Measurements from ENCODE around the gene CCBE1.

CCBE1 gene

DNA sequence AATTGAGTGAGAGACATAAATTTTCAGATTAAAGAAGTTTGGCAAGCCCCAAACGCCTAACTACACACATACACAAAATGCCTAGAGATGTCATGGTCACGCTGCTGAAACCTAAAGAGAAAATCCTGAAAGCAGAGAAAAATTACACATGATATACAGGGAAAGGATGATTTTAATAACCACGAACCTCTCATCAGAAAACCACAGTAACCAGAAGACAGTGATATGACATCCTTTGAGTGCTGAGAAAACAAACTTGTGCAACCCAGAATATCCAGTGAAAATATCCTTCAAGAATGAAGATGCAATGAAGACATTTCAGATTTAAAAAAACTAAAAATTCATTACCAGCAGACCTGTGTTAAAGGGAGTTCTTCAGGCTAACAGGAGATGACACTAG is 215.8 kb downstream of the CCBE1 start:
- ChIA-PET CTCF (no interaction called here), POLR2A (no interaction called here)
- TF ChIP-seq, protein P1, sequence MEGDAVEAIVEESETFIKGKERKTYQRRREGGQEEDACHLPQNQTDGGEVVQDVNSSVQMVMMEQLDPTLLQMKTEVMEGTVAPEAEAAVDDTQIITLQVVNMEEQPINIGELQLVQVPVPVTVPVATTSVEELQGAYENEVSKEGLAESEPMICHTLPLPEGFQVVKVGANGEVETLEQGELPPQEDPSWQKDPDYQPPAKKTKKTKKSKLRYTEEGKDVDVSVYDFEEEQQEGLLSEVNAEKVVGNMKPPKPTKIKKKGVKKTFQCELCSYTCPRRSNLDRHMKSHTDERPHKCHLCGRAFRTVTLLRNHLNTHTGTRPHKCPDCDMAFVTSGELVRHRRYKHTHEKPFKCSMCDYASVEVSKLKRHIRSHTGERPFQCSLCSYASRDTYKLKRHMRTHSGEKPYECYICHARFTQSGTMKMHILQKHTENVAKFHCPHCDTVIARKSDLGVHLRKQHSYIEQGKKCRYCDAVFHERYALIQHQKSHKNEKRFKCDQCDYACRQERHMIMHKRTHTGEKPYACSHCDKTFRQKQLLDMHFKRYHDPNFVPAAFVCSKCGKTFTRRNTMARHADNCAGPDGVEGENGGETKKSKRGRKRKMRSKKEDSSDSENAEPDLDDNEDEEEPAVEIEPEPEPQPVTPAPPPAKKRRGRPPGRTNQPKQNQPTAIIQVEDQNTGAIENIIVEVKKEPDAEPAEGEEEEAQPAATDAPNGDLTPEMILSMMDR (IDR thresholded peaks at IDR 0.05; ENCODE audit: control extremely low read depth, extremely low read depth, low read depth, missing control alignments): no peak
- DNase-seq (ENCODE audit: extremely low spot score): no peak

DNA sequence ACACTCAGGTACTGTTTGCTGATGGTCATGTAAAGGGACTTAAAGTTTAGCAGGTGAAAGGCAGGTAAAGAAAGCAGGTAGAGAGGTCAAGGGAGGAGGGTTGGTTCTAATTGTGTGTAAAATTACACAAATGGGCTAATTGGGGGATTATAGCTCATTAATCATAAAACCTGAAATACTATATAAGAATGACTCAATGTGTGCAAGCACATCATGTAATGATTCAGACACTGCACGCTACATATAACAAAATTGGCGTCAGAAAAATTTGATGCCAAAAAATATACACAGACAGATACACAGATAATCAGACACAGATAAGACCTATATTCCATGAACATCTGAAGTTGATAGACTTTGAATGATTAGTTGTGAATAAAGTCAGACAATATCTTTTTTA is 217.4 kb downstream of the CCBE1 start:
- TF ChIP-seq, protein P1 (IDR thresholded peaks at IDR 0.05; ENCODE audit: control extremely low read depth, extremely low read depth, low read depth, missing control alignments): no peak
- POLR2A ChIA-PET: no interaction called here
- DNase-seq (ENCODE audit: extremely low spot score): no peak
- CTCF ChIA-PET: interaction anchor here (2.3 kb wide), 1 partner anchor 20 kb away, joined by 6 read pairs; no protein-coding TSS in a partner anchor

DNA sequence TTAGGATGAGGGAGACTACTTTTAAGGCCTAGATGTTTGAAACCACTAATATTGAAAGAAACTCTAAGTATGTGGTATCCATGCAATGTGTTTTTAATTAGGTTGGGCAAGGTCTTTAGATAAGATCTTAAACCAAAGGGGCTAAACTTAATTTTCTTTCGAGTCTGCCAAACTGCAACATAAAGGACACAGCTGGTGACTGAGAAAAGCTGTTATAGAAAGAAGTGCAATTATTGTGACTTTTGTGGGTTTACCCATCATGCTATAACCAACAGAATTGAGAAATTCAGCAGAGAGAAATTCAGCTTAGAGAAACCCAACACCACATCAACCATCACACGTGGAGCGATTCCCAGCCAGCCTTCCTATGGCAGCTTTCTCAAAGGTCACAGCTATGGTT is 218.6 kb downstream of the CCBE1 start:
- POLR2A ChIA-PET: no interaction called here
- TF ChIP-seq, protein P1 (IDR thresholded peaks at IDR 0.05; ENCODE audit: control extremely low read depth, extremely low read depth, low read depth, missing control alignments): no peak
- DNase-seq (ENCODE audit: extremely low spot score): no peak
- CTCF ChIA-PET: interaction anchor here (0.6 to 2.3 kb wide), 2 partner anchors 19 to 277 kb away, joined by 3 to 6 read pairs; no protein-coding TSS in a partner anchor

DNA sequence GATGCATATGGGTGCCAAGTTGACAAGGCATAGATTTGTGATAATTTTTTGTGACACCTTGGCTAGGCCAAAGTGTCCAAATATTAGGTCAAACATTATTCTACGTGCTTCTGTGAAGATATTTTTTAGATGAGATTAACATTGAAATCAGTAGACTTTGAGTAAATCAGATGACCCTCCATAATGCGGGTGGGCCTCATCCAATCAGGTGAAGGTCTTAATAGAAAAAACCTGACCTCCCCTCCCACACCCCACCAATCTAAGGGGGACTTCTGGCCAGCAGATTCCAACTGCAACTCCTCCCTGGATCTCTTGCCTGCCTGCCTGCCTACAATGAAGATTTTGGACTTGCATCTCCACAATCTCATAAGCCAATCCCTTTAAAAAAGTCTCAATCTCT is 219.4 kb downstream of the CCBE1 start:
- TF ChIP-seq, protein P1 (IDR thresholded peaks at IDR 0.05; ENCODE audit: control extremely low read depth, extremely low read depth, low read depth, missing control alignments): no peak
- CTCF ChIA-PET: no interaction called here
- no peak for DNase-seq (ENCODE audit: extremely low spot score)
- POLR2A ChIA-PET: no interaction called here

DNA sequence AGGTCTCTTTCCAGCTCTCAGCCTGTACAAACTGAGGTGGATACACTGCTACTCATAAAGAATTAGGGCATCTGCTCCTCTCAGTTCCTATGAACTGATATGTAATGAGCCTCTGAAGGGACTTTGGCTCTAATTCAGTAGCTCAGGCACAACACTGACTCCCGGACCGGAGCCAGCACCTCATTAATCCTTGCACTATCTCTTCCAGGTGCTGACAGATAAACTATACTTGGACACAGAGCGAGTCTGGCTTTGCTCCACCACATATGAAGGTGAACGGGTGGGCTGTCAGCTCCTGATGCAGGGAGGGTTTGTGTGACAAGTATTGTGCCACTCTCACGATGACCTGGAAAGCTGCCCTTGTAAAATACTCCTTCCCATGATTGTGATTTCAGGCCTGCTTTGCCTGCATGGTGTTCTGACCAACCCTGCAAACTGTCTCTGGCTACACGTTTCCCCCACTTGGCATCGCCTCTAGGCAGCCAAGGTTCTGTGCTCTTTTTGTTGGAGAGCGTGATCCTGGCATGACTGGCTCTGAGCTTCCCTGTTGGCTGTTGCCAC is 226.6 kb downstream of the CCBE1 start:
- TF ChIP-seq, protein P1 (IDR thresholded peaks at IDR 0.05; ENCODE audit: control extremely low read depth, extremely low read depth, low read depth, missing control alignments): no peak
- ChIA-PET POLR2A (no interaction called here), CTCF (interaction anchor here (0.7 to 2.8 kb wide), 4 partner anchors 11 to 353 kb away, joined by 3 to 14 read pairs (median 8); no protein-coding TSS in a partner anchor)
- DNase-seq (ENCODE audit: extremely low spot score): no peak

DNA sequence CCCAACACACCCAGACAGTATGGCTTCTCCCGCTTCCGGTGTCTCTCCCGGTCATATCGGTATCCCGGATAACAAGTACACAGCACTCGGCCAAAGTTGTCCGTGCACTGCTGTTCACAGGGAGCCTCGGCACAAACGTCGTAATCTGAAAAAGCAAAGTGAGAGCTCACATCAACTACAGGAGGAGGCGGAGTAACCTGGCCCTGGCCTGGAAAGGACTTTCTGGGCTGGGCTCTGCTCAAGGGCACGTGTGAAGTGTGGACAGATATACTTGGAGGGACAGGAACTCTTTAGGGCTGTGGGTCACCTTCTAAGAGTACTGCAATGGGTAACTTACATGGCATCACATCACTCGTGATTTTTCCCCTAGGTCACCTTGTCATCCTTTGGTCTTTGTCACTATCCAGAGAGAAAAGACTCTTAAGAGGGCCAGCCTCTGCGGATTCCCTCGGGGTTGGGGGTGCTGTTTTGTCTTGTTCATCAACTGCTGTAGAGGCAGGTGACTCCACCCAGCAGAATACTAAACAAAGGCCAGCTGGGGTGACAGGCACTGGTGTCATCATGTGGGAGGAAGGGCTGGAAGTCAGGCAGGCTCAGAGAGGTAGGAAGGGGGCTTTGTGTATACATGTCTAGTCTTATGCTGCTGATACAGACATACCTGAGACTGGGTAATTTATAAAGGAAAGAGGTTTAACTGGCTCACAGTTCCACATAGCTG is 227.6 kb downstream of the CCBE1 start:
- no peak for DNase-seq (ENCODE audit: extremely low spot score)
- CTCF ChIA-PET: interaction anchor here (2.0 to 2.9 kb wide), 3 partner anchors 10 to 354 kb away, joined by 7 to 11 read pairs (median 9); no protein-coding TSS in a partner anchor
- POLR2A ChIA-PET: no interaction called here
- TF ChIP-seq, protein P1 (IDR thresholded peaks at IDR 0.05; ENCODE audit: control extremely low read depth, extremely low read depth, low read depth, missing control alignments): no peak

Data from GM10248 (cell line).